HG03159 (cell line): ENCODE results near the gene NDRG3.
A peak's percentile ranks its signal among the peaks of the same experiment; 100 is the strongest.

Experiments used
- ATAC-seq: cut with Tn5 transposase; IDR thresholded peaks from one replicate; pipeline ENCODE4 v1.9.1; 2021; ENCODE audit warnings: mild to moderate bottlenecking, moderate library complexity; ENCODE audit not compliant: unreplicated experiment

NDRG3 gene

GRCh38 chr20:36761125-36761524, 15.2 kb upstream of the NDRG3 start:
- no peak for ATAC-seq

GRCh38 chr20:36760647-36761046, 14.8 kb upstream of the NDRG3 start:
- ATAC-seq, result no peak

- no peak for ATAC-seq
Observed at GRCh38 chr20:36758276-36758675, 12.4 kb upstream of the NDRG3 start.

- no peak for ATAC-seq
Observed at GRCh38 chr20:36756496-36756895, 10.6 kb upstream of the NDRG3 start.

- no peak for ATAC-seq
Observed at GRCh38 chr20:36754656-36755222, 8.8 kb upstream of the NDRG3 start.

GRCh38 chr20:36752582-36752981, 6.7 kb upstream of the NDRG3 start:
- no peak for ATAC-seq

- peak; percentile 48 for ATAC-seq
Observed at GRCh38 chr20:36745234-36745926, 510 bp downstream of the NDRG3 start.

GRCh38 chr20:36744764-36745191, 1.1 kb downstream of the NDRG3 start:
- no peak for ATAC-seq

- ATAC-seq, result no peak
Observed at GRCh38 chr20:36744243-36744642, 1.6 kb downstream of the NDRG3 start.

GRCh38 chr20:36742558-36742957, 3.3 kb downstream of the NDRG3 start:
- no peak for ATAC-seq

- ATAC-seq, result no peak
Observed at GRCh38 chr20:36741072-36741471, 4.8 kb downstream of the NDRG3 start.

- ATAC-seq, result no peak
Observed at GRCh38 chr20:36737183-36737499, 8.7 kb downstream of the NDRG3 start.

- ATAC-seq, result no peak
Observed at GRCh38 chr20:36736451-36737182, 9.3 kb downstream of the NDRG3 start.

- ATAC-seq, result no peak
Observed at GRCh38 chr20:36732456-36732855, 13.4 kb downstream of the NDRG3 start.

GRCh38 chr20:36728986-36729385, 16.9 kb downstream of the NDRG3 start:
- no peak for ATAC-seq

GRCh38 chr20:36726168-36726567, 19.7 kb downstream of the NDRG3 start:
- no peak for ATAC-seq

GRCh38 chr20:36720510-36720909, 25.4 kb downstream of the NDRG3 start:
- no peak for ATAC-seq

GRCh38 chr20:36717657-36718056, 28.2 kb downstream of the NDRG3 start:
- no peak for ATAC-seq

- ATAC-seq, result no peak
Observed at GRCh38 chr20:36717021-36717420, 28.9 kb downstream of the NDRG3 start.

- ATAC-seq, result no peak
Observed at GRCh38 chr20:36712775-36713174, 33.1 kb downstream of the NDRG3 start.

GRCh38 chr20:36709126-36709525, 36.8 kb downstream of the NDRG3 start:
- no peak for ATAC-seq

- ATAC-seq, result no peak
Observed at GRCh38 chr20:36703530-36703929, 42.4 kb downstream of the NDRG3 start.
